Liver (tissue), 3 donors: ENCODE measurements around the gene CSMD2.

Experiments
- GABPA ChIP-seq, 2 donors: IDR thresholded peaks in 1 of 2; conservative IDR thresholded peaks in 1 of 2; 2 replicates each; pipeline ENCODE4 v1.6.1; 2016; ENCODE audit warnings: antibody characterized with exemption in 2 of 2, mild to moderate bottlenecking in 1 of 2, moderate library complexity in 1 of 2
- HNF4G ChIP-seq: IDR thresholded peaks from 2 replicates; pipeline ENCODE4 v1.6.1; 2016; ENCODE audit warnings: antibody characterized with exemption
- JUND ChIP-seq, 2 donors: IDR thresholded peaks; 2 replicates each; pipeline ENCODE4 v1.6.1; 2016; ENCODE audit warnings: antibody characterized with exemption in 2 of 2
- RAD21 ChIP-seq, 2 donors: IDR thresholded peaks; 2 replicates each; pipeline ENCODE4 v1.6.1; 2016; ENCODE audit warnings: antibody characterized with exemption in 2 of 2, mild to moderate bottlenecking in 2 of 2
- RXRA ChIP-seq, 2 donors: IDR thresholded peaks; 2 replicates each; pipeline ENCODE4 v1.6.1; 2017 to 2018; ENCODE audit warnings: antibody characterized with exemption in 2 of 2, mild to moderate bottlenecking in 1 of 2
- SP1 ChIP-seq: IDR thresholded peaks from 2 replicates; pipeline ENCODE4 v1.6.1; 2018; ENCODE audit warnings: antibody characterized with exemption, mild to moderate bottlenecking
- TAF1 ChIP-seq: conservative IDR thresholded peaks from 2 replicates; pipeline ENCODE4 v1.6.1; 2016; ENCODE audit warnings: antibody characterized with exemption, mild to moderate bottlenecking
- YY1 ChIP-seq: IDR thresholded peaks from 2 replicates; pipeline ENCODE4 v1.6.1; 2016; ENCODE audit warnings: antibody characterized with exemption, mild to moderate bottlenecking
- TF ChIP-seq, protein P1 (sequence below): IDR thresholded peaks from 2 replicates; pipeline ENCODE4 v1.6.1; 2016; ENCODE audit warnings: antibody characterized with exemption, mild to moderate bottlenecking
- TF ChIP-seq, protein P2 (sequence below): fragments of 150-350 bp; IDR thresholded peaks from 2 replicates; pipeline ENCODE4 v1.5.1; 2017; ENCODE audit warnings: improper control_type of control experiment, low read depth, low read length; ENCODE audit not compliant: missing input control
- TF ChIP-seq, protein P3 (sequence below): IDR thresholded peaks from 2 replicates; pipeline ENCODE4 v1.6.1; 2016; ENCODE audit warnings: antibody characterized with exemption
- TF ChIP-seq, protein P4 (sequence below): IDR thresholded peaks from 2 replicates; pipeline ENCODE4 v1.6.1; 2016; ENCODE audit warnings: antibody characterized with exemption
- TF ChIP-seq, protein P5 (sequence below): IDR thresholded peaks from 2 replicates; pipeline ENCODE4 v1.6.1; 2016; ENCODE audit warnings: antibody characterized with exemption
- donor health status: healthy.
- donor health status: healthy.

DNA sequence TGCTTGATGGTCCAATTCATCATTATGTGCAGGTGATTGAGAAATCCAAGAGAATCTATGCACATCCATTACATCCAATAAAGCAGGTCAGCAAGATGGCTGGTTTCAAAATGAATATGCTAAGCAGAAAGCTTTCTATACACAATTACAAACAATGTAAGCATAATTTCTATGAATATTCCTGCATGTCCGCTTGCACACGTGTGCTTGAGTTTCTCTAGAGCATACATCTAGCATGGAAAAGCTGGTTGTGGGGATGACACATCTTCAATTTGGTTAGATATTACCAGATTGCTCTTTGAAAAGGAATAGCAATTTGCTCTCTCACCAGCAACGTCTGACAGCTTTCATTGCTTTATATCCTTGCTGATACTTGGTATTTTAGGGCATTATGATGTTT, 461.6 kb downstream of the CSMD2 start:
- TF ChIP-seq, protein P1, sequence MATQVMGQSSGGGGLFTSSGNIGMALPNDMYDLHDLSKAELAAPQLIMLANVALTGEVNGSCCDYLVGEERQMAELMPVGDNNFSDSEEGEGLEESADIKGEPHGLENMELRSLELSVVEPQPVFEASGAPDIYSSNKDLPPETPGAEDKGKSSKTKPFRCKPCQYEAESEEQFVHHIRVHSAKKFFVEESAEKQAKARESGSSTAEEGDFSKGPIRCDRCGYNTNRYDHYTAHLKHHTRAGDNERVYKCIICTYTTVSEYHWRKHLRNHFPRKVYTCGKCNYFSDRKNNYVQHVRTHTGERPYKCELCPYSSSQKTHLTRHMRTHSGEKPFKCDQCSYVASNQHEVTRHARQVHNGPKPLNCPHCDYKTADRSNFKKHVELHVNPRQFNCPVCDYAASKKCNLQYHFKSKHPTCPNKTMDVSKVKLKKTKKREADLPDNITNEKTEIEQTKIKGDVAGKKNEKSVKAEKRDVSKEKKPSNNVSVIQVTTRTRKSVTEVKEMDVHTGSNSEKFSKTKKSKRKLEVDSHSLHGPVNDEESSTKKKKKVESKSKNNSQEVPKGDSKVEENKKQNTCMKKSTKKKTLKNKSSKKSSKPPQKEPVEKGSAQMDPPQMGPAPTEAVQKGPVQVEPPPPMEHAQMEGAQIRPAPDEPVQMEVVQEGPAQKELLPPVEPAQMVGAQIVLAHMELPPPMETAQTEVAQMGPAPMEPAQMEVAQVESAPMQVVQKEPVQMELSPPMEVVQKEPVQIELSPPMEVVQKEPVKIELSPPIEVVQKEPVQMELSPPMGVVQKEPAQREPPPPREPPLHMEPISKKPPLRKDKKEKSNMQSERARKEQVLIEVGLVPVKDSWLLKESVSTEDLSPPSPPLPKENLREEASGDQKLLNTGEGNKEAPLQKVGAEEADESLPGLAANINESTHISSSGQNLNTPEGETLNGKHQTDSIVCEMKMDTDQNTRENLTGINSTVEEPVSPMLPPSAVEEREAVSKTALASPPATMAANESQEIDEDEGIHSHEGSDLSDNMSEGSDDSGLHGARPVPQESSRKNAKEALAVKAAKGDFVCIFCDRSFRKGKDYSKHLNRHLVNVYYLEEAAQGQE, result no peak
- TF ChIP-seq, protein P2, sequence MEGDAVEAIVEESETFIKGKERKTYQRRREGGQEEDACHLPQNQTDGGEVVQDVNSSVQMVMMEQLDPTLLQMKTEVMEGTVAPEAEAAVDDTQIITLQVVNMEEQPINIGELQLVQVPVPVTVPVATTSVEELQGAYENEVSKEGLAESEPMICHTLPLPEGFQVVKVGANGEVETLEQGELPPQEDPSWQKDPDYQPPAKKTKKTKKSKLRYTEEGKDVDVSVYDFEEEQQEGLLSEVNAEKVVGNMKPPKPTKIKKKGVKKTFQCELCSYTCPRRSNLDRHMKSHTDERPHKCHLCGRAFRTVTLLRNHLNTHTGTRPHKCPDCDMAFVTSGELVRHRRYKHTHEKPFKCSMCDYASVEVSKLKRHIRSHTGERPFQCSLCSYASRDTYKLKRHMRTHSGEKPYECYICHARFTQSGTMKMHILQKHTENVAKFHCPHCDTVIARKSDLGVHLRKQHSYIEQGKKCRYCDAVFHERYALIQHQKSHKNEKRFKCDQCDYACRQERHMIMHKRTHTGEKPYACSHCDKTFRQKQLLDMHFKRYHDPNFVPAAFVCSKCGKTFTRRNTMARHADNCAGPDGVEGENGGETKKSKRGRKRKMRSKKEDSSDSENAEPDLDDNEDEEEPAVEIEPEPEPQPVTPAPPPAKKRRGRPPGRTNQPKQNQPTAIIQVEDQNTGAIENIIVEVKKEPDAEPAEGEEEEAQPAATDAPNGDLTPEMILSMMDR, result no peak
- TF ChIP-seq JUND (IDR thresholded peaks at IDR 0.05) (no peak), GABPA (IDR thresholded peaks at IDR 0.05 in 1 of 2, conservative IDR thresholded peaks at IDR 0.05 in 1 of 2) (no peak), RXRA (IDR thresholded peaks at IDR 0.05) (no peak), YY1 (no peak), RAD21 (IDR thresholded peaks at IDR 0.05) (no peak), HNF4G (no peak), SP1 (no peak), TAF1 (no peak)
- TF ChIP-seq, protein P3, sequence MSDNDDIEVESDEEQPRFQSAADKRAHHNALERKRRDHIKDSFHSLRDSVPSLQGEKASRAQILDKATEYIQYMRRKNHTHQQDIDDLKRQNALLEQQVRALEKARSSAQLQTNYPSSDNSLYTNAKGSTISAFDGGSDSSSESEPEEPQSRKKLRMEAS, result no peak
- TF ChIP-seq, protein P4, sequence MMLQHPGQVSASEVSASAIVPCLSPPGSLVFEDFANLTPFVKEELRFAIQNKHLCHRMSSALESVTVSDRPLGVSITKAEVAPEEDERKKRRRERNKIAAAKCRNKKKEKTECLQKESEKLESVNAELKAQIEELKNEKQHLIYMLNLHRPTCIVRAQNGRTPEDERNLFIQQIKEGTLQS, result no peak
- TF ChIP-seq, protein P5, sequence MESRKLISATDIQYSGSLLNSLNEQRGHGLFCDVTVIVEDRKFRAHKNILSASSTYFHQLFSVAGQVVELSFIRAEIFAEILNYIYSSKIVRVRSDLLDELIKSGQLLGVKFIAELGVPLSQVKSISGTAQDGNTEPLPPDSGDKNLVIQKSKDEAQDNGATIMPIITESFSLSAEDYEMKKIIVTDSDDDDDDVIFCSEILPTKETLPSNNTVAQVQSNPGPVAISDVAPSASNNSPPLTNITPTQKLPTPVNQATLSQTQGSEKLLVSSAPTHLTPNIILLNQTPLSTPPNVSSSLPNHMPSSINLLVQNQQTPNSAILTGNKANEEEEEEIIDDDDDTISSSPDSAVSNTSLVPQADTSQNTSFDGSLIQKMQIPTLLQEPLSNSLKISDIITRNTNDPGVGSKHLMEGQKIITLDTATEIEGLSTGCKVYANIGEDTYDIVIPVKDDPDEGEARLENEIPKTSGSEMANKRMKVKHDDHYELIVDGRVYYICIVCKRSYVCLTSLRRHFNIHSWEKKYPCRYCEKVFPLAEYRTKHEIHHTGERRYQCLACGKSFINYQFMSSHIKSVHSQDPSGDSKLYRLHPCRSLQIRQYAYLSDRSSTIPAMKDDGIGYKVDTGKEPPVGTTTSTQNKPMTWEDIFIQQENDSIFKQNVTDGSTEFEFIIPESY, result no peak
